Activated CD8-positive, alpha-beta T cell treated with anti-CD3 and anti-CD28 coated beads for 36 hours (primary cell): ENCODE data around the gene ATG101. TPM values are rescaled to one million over a fixed set of nuclear protein-coding genes. Genes with fewer than 3 reads are reported as not detected.
"Not testable (repeated sequence)": the region's sequence is repeated elsewhere in the genome, so short reads cannot be mapped to it uniquely, and the experiment has no call there.

Experiments
- ATAC-seq: fragments of 200-7000 bp; cut with Tn5 transposase; one replicate; pipeline ENCODE4 v1.10.0; 2021; ENCODE audit warnings: mild to moderate bottlenecking, moderate library complexity
- CTCF ChIA-PET: fragments of 350-600 bp; sonication (Branson Sonifier 250); formaldehyde crosslinking; loops from one replicate; lab custom pipeline; 2021; ENCODE audit warnings: antibody characterized with exemption; lab: Charles Lee
- POLR2A ChIA-PET: fragments of 350-600 bp; sonication (Branson Sonifier 250); formaldehyde crosslinking; loops from one replicate; lab custom pipeline; 2021; ENCODE audit warnings: antibody characterized with exemption; lab: Charles Lee
- DNase-seq: peaks from one replicate; pipeline ENCODE4 v3.0.0-alpha.2; 2020
- H3K27ac Mint-ChIP-seq: one replicate; pipeline ENCODE4 v1.8.0; 2021; ENCODE audit warnings: mild to moderate bottlenecking, mixed read lengths
- H3K27me3 Mint-ChIP-seq: one replicate; pipeline ENCODE4 v1.8.0; 2021; ENCODE audit warnings: mixed read lengths
- H3K36me3 Mint-ChIP-seq: one replicate; pipeline ENCODE4 v1.8.0; 2021; ENCODE audit warnings: low read depth, mixed read lengths
- H3K4me1 Mint-ChIP-seq: one replicate; pipeline ENCODE4 v1.8.0; 2021; ENCODE audit warnings: low read depth, mixed read lengths
- H3K4me3 Mint-ChIP-seq: one replicate; pipeline ENCODE4 v1.8.0; 2021; ENCODE audit warnings: mild to moderate bottlenecking, moderate library complexity, mixed read lengths
- H3K9me3 Mint-ChIP-seq: one replicate; pipeline ENCODE4 v1.8.0; 2021; ENCODE audit warnings: mixed read lengths
- CTCF ChIP-seq: fragments of 200-600 bp; IDR thresholded peaks from one replicate; pipeline ENCODE4 v1.8.0; 2022; ENCODE audit warnings: antibody characterized with exemption, mild to moderate bottlenecking
- intact Hi-C: fragments of 100-400 bp; cut with micrococcal nuclease; formaldehyde crosslinking; loops from one replicate; pipeline ENCODE4 v1.10.0; 2022
- total RNA-seq, 2 experiments: library from RNA; stranded (reverse); gene quantifications; one replicate each; pipeline ENCODE4 v1.2.3, GENCODE V29; 2021

ATG101 gene
- total RNA-seq, 2 experiments from 2014 or later = 25.6 to 28.4 TPM

GRCh38 chr12:52116222-52117125, 46.7 kb downstream of the ATG101 start:
- Mint-ChIP-seq H3K27me3 (peaks cover 12% of the 10 kb centered on the region), H3K4me1 (peaks cover 28% of the 10 kb centered on the region)
- peak; percentile 48 for TF ChIP-seq CTCF
- H3K4me3 Mint-ChIP-seq, H3K9me3 Mint-ChIP-seq, intact Hi-C loops, H3K36me3 Mint-ChIP-seq, ATAC-seq, H3K27ac Mint-ChIP-seq: not testable (repeated sequence)
- ChIA-PET CTCF (interaction anchor here (0.8 to 10.9 kb wide), 8 partner anchors 9 to 211 kb away, joined by 3 to 313 read pairs (median 4); no protein-coding TSS in a partner anchor), POLR2A (interaction anchor here (0.6 to 2.8 kb wide), 2 partner anchors 91 to 1229 kb away, joined by 3 to 9 read pairs; no protein-coding TSS in a partner anchor)
- DNase-seq = peak; percentile 82

- DNase-seq, H3K9me3 Mint-ChIP-seq, H3K4me3 Mint-ChIP-seq, ATAC-seq, H3K36me3 Mint-ChIP-seq, intact Hi-C loops, H3K27ac Mint-ChIP-seq: not testable (repeated sequence)
- POLR2A ChIA-PET = interaction anchor here (0.8 to 2.8 kb wide), 3 partner anchors 21 to 92 kb away, joined by 3 to 9 read pairs (median 3); no protein-coding TSS in a partner anchor
- peaks cover 28% of the 10 kb centered on the region for H3K4me1 Mint-ChIP-seq
- peaks cover 22% of the 10 kb centered on the region for H3K27me3 Mint-ChIP-seq
- CTCF ChIA-PET = interaction anchor here (1.2 to 10.9 kb wide), 8 partner anchors 11 to 191 kb away, joined by 3 to 313 read pairs (median 4); partner anchors contain the start of gene ATG101
Measured at GRCh38 chr12:52117806-52118475, 48.2 kb downstream of the ATG101 start.

GRCh38 chr12:52119398-52120254, 49.8 kb downstream of the ATG101 start:
- peak; percentile 90 for TF ChIP-seq CTCF
- Mint-ChIP-seq H3K27me3 (peaks cover 24% of the 10 kb centered on the region), H3K27ac (no peak overlapping the region), H3K9me3 (no peaks in the 10 kb centered on the region), H3K4me1 (peaks cover 28% of the 10 kb centered on the region), H3K4me3 (no peak overlapping the region), H3K36me3 (no peaks in the 10 kb centered on the region)
- ChIA-PET CTCF (interaction anchor here (0.5 to 10.9 kb wide), 18 partner anchors 13 to 1017 kb away, joined by 3 to 313 read pairs (median 4); partner anchors contain the start of gene ATG101), POLR2A (no interaction called here)
- DNase-seq = peak; percentile 58
- intact Hi-C loops = loop anchor here (5.0 kb wide), 1 partner anchor 92 kb away; no protein-coding TSS in a partner anchor
- ATAC-seq = peak; percentile 67

GRCh38 chr12:52120951-52121823, 51.4 kb downstream of the ATG101 start:
- Mint-ChIP-seq H3K27me3 (peaks cover 24% of the 10 kb centered on the region), H3K4me3 (no peak overlapping the region), H3K27ac (no peak overlapping the region), H3K9me3 (no peaks in the 10 kb centered on the region), H3K36me3 (no peaks in the 10 kb centered on the region), H3K4me1 (peaks cover 25% of the 10 kb centered on the region)
- DNase-seq (peak; percentile 27), ATAC-seq (no peak)
- no peak for TF ChIP-seq CTCF
- CTCF ChIA-PET = interaction anchor here (0.6 to 10.9 kb wide), 25 partner anchors 12 to 252 kb away, joined by 3 to 313 read pairs (median 4); no protein-coding TSS in a partner anchor
- POLR2A ChIA-PET = interaction anchor here (1.0 kb wide), 1 partner anchor 98 kb away, joined by 3 read pairs; no protein-coding TSS in a partner anchor
- intact Hi-C loops = loop anchor here (5.0 kb wide), 1 partner anchor 94 kb away; no protein-coding TSS in a partner anchor
